HT1080 (cell line): ENCODE measurements around the gene NCOA7. TPM values are rescaled to one million over a fixed set of nuclear protein-coding genes. Genes with fewer than 3 reads are reported as not detected.
"Not testable (repeated sequence)": the region's sequence is repeated elsewhere in the genome, so short reads cannot be mapped to it uniquely, and the experiment has no call there.

Experiments
- DNase-seq: peaks from one replicate; pipeline ENCODE4 v3.0.0-alpha.2; 2015; ENCODE audit warnings: low read depth
- total RNA-seq: library from RNA; depleted of rRNA; stranded (reverse); fragments of >200 nt; shearing (Covaris generic); gene quantifications from 2 replicates; pipeline ENCODE4 v1.2.3, GENCODE V29; 2014

NCOA7 gene
- total RNA-seq, 1 experiment from 2014 or later, result 5.0 TPM

DNA sequence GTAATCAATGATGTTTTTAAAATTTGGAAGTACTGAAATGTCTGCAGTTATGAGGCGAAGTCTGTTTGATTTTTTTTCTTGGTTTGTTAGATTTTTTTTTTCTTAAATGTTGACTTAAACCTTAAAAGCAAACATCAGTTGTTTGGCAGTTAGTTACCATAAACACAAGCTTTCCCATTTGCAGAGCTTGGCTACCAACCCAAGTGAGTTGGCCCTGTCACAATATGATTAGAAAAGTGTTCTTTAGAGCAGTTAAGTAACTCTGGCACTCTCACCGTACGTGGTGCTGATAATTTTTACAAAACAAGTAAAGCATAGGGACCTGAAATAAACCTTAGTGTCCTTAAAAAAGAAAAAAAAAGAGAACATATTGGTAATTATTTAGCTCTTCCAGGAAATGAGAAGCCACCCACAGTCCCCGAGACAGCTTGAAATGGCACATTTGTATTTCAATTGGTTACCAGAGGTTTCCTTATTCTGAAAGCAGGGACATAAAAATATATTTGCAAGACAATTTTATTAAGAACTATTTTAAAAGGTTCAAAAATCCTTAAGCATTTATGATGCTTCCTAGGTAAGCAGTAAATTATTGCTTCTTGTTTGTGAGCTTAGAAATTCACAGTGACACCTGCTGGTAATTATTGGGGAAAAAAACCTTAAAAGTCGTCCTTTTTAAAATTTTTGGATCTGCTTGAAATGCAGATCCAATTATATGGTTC lies 37.4 kb upstream of the NCOA7 start:
- peak; percentile 26 for DNase-seq

DNA sequence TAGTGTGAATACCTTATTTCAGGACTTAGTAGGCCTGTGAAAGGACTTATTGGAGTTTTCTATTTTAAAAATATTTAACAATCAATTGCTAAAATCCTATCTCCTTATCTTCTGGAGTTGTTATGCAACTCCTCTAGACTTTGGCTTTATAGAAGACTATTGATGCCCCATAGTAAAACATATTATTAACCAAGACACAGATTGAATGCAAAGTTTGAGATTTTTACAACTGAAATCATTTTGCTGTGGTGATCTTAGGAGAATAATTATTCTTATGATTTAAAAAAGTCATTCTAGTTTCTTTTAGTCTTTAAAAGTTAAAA lies 36.9 kb upstream of the NCOA7 start:
- no peak for DNase-seq

- DNase-seq, result no peak
Measured at GRCh38 chr6:125754566-125754965, 36.2 kb upstream of the NCOA7 start.

DNA sequence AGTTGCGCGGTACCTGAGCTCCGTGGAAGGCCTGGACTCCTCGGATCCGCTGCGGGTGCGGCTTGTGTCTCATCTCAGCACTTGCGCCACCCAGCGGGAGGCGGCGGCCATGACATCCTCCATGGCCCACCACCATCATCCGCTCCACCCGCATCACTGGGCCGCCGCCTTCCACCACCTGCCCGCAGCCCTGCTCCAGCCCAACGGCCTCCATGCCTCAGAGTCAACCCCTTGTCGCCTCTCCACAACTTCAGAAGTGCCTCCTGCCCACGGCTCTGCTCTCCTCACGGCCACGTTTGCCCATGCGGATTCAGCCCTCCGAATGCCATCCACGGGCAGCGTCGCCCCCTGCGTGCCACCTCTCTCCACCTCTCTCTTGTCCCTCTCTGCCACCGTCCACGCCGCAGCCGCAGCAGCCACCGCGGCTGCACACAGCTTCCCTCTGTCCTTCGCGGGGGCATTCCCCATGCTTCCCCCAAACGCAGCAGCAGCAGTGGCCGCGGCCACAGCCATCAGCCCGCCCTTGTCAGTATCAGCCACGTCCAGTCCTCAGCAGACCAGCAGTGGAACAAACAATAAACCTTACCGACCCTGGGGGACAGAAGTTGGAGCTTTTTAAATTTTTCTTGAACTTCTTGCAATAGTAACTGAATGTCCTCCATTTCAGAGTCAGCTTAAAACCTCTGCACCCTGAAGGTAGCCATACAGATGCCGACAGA lies 31.4 kb upstream of the NCOA7 start:
- DNase-seq, result no peak

- DNase-seq, result no peak
Measured at GRCh38 chr6:125759959-125760457, 30.8 kb upstream of the NCOA7 start.

DNA sequence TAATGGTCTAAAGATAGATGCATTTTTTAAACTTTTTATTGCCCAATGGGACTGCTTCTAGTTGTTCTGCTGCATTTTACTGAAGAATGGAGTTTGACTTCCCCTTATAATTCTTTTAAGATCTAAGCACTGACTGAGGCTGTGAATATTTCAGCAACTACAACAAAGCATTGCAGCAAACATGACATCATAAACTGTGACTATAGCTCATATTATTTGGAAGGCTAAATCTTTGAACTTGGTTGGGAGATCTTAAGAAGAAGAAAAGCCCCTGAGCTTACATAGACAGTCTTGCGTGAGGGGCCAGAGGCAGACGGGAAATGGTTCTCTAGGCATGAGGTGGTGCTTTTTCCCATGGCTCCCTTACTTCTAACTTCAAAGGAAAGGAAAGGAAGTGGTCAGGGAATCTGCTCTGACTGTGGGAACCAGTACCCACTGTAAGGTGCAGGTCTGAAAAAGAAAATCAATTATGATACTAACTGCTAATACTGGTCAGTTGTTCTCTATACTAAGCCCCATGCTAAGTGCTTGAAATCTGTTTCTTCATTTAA lies 26.6 kb upstream of the NCOA7 start:
- peak; percentile 55 for DNase-seq

GRCh38 chr6:125765944-125766343 lies 24.8 kb upstream of the NCOA7 start:
- no peak for DNase-seq

DNA sequence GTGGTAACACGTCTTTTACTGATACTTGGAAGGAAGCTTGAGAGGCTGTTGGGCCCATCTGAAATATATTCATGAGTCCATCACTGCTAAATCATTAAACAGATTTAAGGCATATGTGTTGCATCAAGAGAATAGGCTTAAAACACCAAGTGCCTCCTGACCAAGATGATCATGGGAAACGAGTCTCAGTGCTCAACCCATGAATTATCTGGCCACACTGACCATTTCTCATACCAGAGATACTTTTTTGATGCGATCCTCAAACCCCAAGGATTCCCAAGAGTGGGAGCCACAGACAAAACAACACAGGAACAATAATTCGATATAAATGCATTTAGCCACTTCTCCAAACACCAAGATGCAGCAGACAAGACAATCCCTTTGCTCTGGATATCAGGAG lies 24.1 kb upstream of the NCOA7 start:
- no peak for DNase-seq

DNA sequence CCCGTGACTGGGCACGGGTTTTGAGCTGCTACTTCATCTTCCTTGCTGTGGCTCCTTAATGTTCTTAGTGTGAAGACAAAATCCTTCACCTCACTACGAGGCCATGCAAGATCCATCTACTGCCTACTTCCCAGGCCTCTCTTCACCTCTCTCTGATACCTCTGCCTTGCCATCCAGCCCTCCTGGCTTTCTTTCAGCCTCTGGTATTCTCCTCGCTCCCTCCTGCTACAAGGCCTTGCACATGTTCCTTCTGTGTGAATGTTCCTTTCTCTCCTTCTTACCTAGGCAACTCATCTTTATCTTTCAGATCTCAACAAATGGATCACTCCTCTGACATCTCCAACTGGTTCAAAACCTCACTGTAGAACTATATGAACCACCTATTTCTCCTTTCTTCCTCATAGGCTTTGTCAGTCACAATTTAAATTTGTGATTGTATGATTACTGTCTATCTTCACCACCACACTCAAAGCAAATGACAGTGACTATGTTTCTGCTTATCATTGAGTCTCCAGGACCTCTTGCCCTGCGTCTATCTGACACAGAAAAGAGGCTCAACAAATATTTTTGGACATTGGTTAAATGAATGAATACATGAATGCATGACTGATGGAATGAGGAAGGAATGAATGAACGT lies 21.5 kb upstream of the NCOA7 start:
- DNase-seq, result no peak

- no peak for DNase-seq
Measured at GRCh38 chr6:125773387-125774341, 17.1 kb upstream of the NCOA7 start.

- DNase-seq, result not testable (repeated sequence)
Measured at GRCh38 chr6:125776107-125776826, 14.5 kb upstream of the NCOA7 start.

DNA sequence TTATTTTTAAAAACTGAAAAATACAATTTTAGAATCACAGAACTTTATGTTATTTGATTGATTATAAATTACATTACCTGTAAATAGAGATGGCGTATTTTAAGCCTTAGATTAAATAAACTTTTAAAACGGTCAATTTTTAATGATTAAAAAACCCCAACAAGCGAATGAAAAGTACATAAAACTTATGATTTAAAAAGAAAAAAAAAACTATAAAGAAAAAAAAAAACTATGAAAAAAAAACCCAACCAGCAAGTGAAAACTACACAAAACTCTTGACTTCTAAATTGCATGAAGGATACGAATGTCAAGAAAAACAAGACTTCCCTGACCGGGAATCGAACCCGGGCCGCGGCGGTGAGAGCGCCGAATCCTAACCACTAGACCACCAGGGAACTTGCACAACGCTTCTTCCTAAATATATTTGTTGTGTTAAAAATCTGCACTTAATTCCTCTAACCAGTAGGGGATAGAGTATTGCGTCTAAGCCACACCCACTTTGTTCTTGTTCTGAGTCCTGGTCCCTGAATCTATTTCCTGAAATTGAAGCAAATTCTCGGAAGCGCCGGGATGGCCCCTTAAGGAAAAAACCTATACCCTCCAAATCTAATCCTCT lies 10.7 kb upstream of the NCOA7 start:
- peak; percentile 93 for DNase-seq

DNA sequence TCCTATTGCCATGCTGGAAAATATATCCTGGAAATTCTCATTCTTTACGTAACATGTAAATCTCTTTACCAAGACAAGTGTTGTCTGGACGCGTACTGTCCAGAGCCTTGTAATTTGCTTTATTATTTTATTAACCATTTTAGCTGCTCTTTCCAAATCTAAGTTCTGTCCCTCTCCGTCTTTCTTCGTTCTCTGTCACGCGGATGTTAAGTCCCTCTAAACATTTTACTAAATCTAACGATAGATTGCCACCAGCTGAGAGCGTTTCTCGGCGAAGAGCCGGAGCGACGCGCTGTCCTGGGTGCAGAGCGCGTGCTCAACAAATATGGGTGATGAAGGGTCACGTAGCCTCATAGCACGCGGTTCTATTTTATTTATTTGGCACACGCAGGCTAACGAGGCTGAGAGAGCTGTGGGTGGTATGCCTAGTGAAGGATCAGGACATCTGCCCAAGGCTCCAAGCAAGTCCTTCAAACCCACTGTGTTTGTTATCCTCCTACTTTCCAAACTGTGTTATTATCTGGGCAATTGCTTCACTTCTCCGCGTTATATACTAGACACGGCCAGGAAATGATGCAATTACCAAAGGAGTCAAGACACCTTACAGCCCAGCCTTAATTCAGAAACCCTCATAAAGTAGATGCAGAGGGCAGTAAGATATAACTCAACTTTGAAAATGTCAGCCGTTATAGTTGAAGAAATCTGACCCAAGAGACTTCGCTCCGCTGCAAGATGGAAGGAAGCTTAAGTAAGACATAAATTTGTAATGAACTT lies 10.0 kb upstream of the NCOA7 start:
- peak; percentile 72 for DNase-seq

- DNase-seq, result peak; percentile 68
Measured at GRCh38 chr6:125781314-125781868, 9.4 kb upstream of the NCOA7 start.

DNA sequence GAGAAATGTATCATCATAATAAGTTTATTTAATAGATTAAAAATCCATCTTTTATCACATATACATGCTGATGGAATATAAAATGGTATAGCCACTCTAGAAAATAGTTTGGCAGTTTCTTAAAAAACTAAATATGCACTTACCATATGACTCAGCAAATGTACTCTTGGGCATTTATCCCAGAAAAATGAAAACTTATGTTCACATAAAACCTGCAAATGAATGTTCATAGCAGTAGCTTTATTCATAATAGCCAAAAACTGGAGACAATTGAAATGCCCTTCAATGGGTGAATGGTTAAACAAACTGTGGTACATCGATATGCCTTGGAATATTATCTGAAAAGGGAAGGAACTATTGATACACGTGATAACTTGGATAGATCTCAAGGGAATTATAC lies 6.4 kb upstream of the NCOA7 start:
- no peak for DNase-seq

- DNase-seq, result no peak
Measured at GRCh38 chr6:125787791-125788190, 3.0 kb upstream of the NCOA7 start.

DNA sequence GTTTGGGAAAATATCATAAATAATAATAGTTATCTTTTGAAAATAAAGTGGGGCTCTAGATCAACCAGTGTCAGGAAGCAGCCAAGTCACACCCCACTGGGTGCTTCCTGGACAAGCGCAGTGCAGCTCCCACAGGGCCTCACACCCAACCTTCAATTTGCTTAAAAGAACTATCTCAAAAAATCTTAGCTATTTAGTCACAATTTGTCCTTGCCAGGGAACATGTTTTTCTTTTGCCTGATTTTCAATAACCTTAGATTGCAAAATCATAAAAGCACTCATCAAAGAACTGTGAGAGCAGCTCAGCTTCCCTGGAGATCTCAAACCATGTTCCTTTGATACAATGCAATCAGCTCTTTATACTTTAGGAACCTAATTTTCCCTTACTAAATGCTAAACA lies 1.6 kb upstream of the NCOA7 start:
- no peak for DNase-seq

GRCh38 chr6:125789576-125790357 lies 993 bp upstream of the NCOA7 start:
- no peak for DNase-seq
